ENCODE measurements around the gene PRKAR2B. TPM values are rescaled to one million over a fixed set of nuclear protein-coding genes. Genes with fewer than 3 reads are reported as not detected.

The PRKAR2B gene
- total RNA-seq, 2 experiments from 2014 or later = 69.0 to 210 TPM

DNA sequence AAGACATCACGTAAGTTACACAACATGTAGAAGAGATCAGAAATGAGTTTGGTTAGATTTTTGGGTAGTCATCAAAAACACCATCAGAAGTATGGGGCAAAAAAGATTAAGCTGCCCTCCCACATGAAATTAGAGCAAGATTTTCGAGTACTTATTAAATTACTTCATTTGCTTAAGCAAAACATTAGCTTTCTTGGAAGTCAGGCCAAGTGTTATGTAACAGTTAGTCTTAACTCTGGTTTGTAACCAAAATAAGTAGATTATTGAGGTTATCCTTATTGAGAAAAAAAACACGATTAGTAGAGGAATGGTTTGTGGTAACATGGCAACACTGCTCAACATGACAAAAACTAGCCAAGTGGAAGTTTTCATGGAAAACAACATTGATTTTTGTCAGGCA is 162.2 kb downstream of the PRKAR2B start:
- CTCF ChIA-PET (ENCODE audit: unreplicated experiment) = interaction anchor here (1.0 kb wide), 1 partner anchor 231 kb away, joined by 3 read pairs; no protein-coding TSS in a partner anchor
- intact Hi-C loops (cut with micrococcal nuclease; ENCODE audit: unreplicated experiment) = no loop called here
- H3K9me2 ChIP-seq (ENCODE audit: insufficient read depth, low read length) = no peaks in the 10 kb centered on the region
- H3K4me1 ChIP-seq (ENCODE audit: insufficient read depth, low read length, poor library complexity, severe bottlenecking) = peaks cover 7% of the 10 kb centered on the region
- H3K4me2 ChIP-seq (ENCODE audit: low read length) = no peak overlapping the region
- no peak overlapping the region for H3K27ac ChIP-seq (ENCODE audit: low read depth, low read length, poor library complexity, severe bottlenecking)
- no peaks in the 10 kb centered on the region for H4K20me1 ChIP-seq (ENCODE audit: insufficient read depth, low read length)
- H3K79me2 ChIP-seq (ENCODE audit: insufficient read depth, low read depth, low read length) = no peaks in the 10 kb centered on the region
- POLR2A ChIA-PET = interaction anchor here (1.9 kb wide), 1 partner anchor 10 kb away, joined by 6 read pairs; no protein-coding TSS in a partner anchor
- TF ChIP-seq, protein P1, sequence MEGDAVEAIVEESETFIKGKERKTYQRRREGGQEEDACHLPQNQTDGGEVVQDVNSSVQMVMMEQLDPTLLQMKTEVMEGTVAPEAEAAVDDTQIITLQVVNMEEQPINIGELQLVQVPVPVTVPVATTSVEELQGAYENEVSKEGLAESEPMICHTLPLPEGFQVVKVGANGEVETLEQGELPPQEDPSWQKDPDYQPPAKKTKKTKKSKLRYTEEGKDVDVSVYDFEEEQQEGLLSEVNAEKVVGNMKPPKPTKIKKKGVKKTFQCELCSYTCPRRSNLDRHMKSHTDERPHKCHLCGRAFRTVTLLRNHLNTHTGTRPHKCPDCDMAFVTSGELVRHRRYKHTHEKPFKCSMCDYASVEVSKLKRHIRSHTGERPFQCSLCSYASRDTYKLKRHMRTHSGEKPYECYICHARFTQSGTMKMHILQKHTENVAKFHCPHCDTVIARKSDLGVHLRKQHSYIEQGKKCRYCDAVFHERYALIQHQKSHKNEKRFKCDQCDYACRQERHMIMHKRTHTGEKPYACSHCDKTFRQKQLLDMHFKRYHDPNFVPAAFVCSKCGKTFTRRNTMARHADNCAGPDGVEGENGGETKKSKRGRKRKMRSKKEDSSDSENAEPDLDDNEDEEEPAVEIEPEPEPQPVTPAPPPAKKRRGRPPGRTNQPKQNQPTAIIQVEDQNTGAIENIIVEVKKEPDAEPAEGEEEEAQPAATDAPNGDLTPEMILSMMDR (conservative IDR thresholded peaks at IDR 0.05; ENCODE audit: low read length) = no peak
- TF ChIP-seq EZH2phosphoT487 (IDR thresholded peaks at IDR 0.05; ENCODE audit: borderline replicate concordance, low read depth, low read length) = no peak
- DNase-seq (ENCODE audit: low spot score) = no peak
- no peak overlapping the region for H3K4me3 ChIP-seq (ENCODE audit: low read depth, low read length, poor library complexity, severe bottlenecking)
- BruUV-seq (replicated peaks) = no TSS peak
- peaks cover 24% of the 10 kb centered on the region; the same call in 1 of the 2 replicates for H3K36me3 ChIP-seq (ENCODE audit: insufficient read depth, low read length)
- no peaks in the 10 kb centered on the region for H3K9me3 ChIP-seq (ENCODE audit: low read length)
- H2AFZ ChIP-seq (ENCODE audit: low read length) = no peak overlapping the region

DNA sequence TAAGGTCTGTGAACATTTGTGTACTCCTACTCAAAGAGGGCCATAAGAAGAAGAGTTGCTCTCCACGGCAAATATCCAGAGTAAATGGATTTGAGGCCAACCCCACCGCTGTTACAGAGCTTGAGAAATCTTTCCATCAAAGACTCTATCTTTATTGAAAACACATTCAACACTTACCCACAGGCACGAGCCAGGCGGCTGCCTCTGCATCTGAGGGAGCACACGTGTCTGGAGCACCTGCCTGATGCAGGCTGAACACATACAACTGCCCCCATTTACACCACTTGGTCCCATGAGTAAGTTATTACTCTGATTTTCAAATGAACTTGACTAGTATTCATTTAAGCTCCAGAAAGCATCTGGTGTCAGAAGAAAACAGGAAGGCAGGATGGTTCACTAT is 163.0 kb downstream of the PRKAR2B start:
- CTCF ChIA-PET (ENCODE audit: unreplicated experiment) = interaction anchor here (1.0 kb wide), 1 partner anchor 230 kb away, joined by 3 read pairs; no protein-coding TSS in a partner anchor
- no peak overlapping the region for H3K4me2 ChIP-seq (ENCODE audit: low read length)
- no peak for DNase-seq (ENCODE audit: low spot score)
- peaks cover 17% of the 10 kb centered on the region; the same call in 1 of the 2 replicates for H3K36me3 ChIP-seq (ENCODE audit: insufficient read depth, low read length)
- H3K4me3 ChIP-seq (ENCODE audit: low read depth, low read length, poor library complexity, severe bottlenecking) = no peak overlapping the region
- TF ChIP-seq, protein P1 (conservative IDR thresholded peaks at IDR 0.05; ENCODE audit: low read length) = no peak
- no peak for TF ChIP-seq EZH2phosphoT487 (IDR thresholded peaks at IDR 0.05; ENCODE audit: borderline replicate concordance, low read depth, low read length)
- no peak overlapping the region for H2AFZ ChIP-seq (ENCODE audit: low read length)
- H3K27ac ChIP-seq (ENCODE audit: low read depth, low read length, poor library complexity, severe bottlenecking) = no peak overlapping the region
- peaks cover 7% of the 10 kb centered on the region for H3K4me1 ChIP-seq (ENCODE audit: insufficient read depth, low read length, poor library complexity, severe bottlenecking)
- intact Hi-C loops (cut with micrococcal nuclease; ENCODE audit: unreplicated experiment) = no loop called here
- no peaks in the 10 kb centered on the region for H4K20me1 ChIP-seq (ENCODE audit: insufficient read depth, low read length)
- H3K9me3 ChIP-seq (ENCODE audit: low read length) = no peaks in the 10 kb centered on the region
- H3K79me2 ChIP-seq (ENCODE audit: insufficient read depth, low read depth, low read length) = no peaks in the 10 kb centered on the region
- POLR2A ChIA-PET = interaction anchor here (0.6 to 1.8 kb wide), 3 partner anchors 10 to 1553 kb away, joined by 3 to 5 read pairs (median 3); no protein-coding TSS in a partner anchor
- no peaks in the 10 kb centered on the region for H3K9me2 ChIP-seq (ENCODE audit: insufficient read depth, low read length)
- no TSS peak for BruUV-seq (replicated peaks)

DNA sequence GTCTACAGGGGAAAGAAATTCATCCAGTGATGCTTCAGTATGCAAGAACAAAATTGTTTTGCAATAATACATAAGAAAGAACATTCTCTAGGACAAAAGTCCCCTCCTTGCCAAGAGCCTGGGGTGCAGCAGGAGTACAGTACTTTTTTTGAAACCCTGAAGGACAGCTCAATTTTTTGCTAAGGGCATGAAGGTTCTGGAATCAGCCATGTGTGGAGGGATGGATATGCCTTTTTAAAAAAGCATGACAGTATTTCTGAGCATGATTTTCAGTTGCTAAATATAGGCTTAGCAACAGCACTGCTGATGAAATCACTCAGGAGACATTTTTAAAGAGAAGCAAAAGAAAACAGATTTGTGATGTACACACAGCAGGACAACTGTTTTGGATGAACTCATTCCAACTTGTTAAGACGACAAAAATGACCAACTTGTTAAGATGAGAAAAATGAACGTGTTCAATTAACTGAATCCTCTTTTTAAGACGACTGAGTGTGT is 163.6 kb downstream of the PRKAR2B start:
- Histone ChIP-seq H3K79me2 (ENCODE audit: insufficient read depth, low read depth, low read length) (no peaks in the 10 kb centered on the region), H3K9me2 (ENCODE audit: insufficient read depth, low read length) (no peaks in the 10 kb centered on the region), H3K27ac (ENCODE audit: low read depth, low read length, poor library complexity, severe bottlenecking) (no peak overlapping the region), H3K4me3 (ENCODE audit: low read depth, low read length, poor library complexity, severe bottlenecking) (no peak overlapping the region), H3K9me3 (ENCODE audit: low read length) (no peaks in the 10 kb centered on the region), H4K20me1 (ENCODE audit: insufficient read depth, low read length) (no peaks in the 10 kb centered on the region), H3K4me1 (ENCODE audit: insufficient read depth, low read length, poor library complexity, severe bottlenecking) (peaks cover 7% of the 10 kb centered on the region), H2AFZ (ENCODE audit: low read length) (no peak overlapping the region), H3K4me2 (ENCODE audit: low read length) (no peak overlapping the region), H3K36me3 (ENCODE audit: insufficient read depth, low read length) (peaks cover 11% of the 10 kb centered on the region; the same call in 1 of the 2 replicates)
- DNase-seq (ENCODE audit: low spot score) = peak; percentile 4
- TF ChIP-seq, protein P1 (conservative IDR thresholded peaks at IDR 0.05; ENCODE audit: low read length) = no peak
- no peak for TF ChIP-seq EZH2phosphoT487 (IDR thresholded peaks at IDR 0.05; ENCODE audit: borderline replicate concordance, low read depth, low read length)
- no TSS peak for BruUV-seq (replicated peaks)
- intact Hi-C loops (cut with micrococcal nuclease; ENCODE audit: unreplicated experiment) = no loop called here
- ChIA-PET POLR2A (interaction anchor here (0.6 to 1.8 kb wide), 5 partner anchors 9 to 686 kb away, joined by 3 to 6 read pairs (median 4); no protein-coding TSS in a partner anchor), CTCF (ENCODE audit: unreplicated experiment) (interaction anchor here (1.0 kb wide), 1 partner anchor 12 kb away, joined by 4 read pairs; no protein-coding TSS in a partner anchor)
